Measurements from ENCODE around the gene SIMC1.

SIMC1 gene

GRCh38 chr5:176319827-176320554, 81.8 kb downstream of the SIMC1 start:
- TF ChIP-seq CTCF (IDR thresholded peaks at IDR 0.05; ENCODE audit: insufficient read depth, low read length, poor library complexity, severe bottlenecking): no peak
- no peak for DNase-seq (ENCODE audit: extremely low read depth, insufficient read length)
- Histone ChIP-seq H3K4me3 (replicated peaks; ENCODE audit: low read depth, low read length) (no peak overlapping the region), H3K36me3 (ENCODE audit: control insufficient read depth, insufficient read depth, low read length) (no peaks in the 10 kb centered on the region; the same call in 1 of the 2 replicates), H3K27me3 (replicated peaks; ENCODE audit: control insufficient read depth, insufficient read depth, low read length) (no peaks in the 10 kb centered on the region)

GRCh38 chr5:176320577-176320976, 82.4 kb downstream of the SIMC1 start:
- no peaks in the 10 kb centered on the region for H3K27me3 ChIP-seq (replicated peaks; ENCODE audit: control insufficient read depth, insufficient read depth, low read length)
- no peak overlapping the region for H3K4me3 ChIP-seq (replicated peaks; ENCODE audit: low read depth, low read length)
- no peak for TF ChIP-seq CTCF (IDR thresholded peaks at IDR 0.05; ENCODE audit: insufficient read depth, low read length, poor library complexity, severe bottlenecking)
- no peaks in the 10 kb centered on the region; the same call in 1 of the 2 replicates for H3K36me3 ChIP-seq (ENCODE audit: control insufficient read depth, insufficient read depth, low read length)
- DNase-seq (ENCODE audit: extremely low read depth, insufficient read length): no peak

- no peak overlapping the region for H3K4me3 ChIP-seq (replicated peaks; ENCODE audit: low read depth, low read length)
- DNase-seq (ENCODE audit: extremely low read depth, insufficient read length): no peak
- no peak for TF ChIP-seq CTCF (IDR thresholded peaks at IDR 0.05; ENCODE audit: insufficient read depth, low read length, poor library complexity, severe bottlenecking)
- peaks cover 2% of the 10 kb centered on the region for H3K36me3 ChIP-seq (ENCODE audit: control insufficient read depth, insufficient read depth, low read length)
- H3K27me3 ChIP-seq (replicated peaks; ENCODE audit: control insufficient read depth, insufficient read depth, low read length): no peaks in the 10 kb centered on the region
Observed at GRCh38 chr5:176334031-176334770, 96.0 kb downstream of the SIMC1 start.

GRCh38 chr5:176337913-176338312, 99.7 kb downstream of the SIMC1 start:
- no peak for DNase-seq (ENCODE audit: extremely low read depth, insufficient read length)
- Histone ChIP-seq H3K27me3 (replicated peaks; ENCODE audit: control insufficient read depth, insufficient read depth, low read length) (no peaks in the 10 kb centered on the region), H3K36me3 (ENCODE audit: control insufficient read depth, insufficient read depth, low read length) (peaks cover 2% of the 10 kb centered on the region), H3K4me3 (replicated peaks; ENCODE audit: low read depth, low read length) (no peak overlapping the region)
- TF ChIP-seq CTCF (IDR thresholded peaks at IDR 0.05; ENCODE audit: insufficient read depth, low read length, poor library complexity, severe bottlenecking): no peak

- TF ChIP-seq CTCF (IDR thresholded peaks at IDR 0.05; ENCODE audit: insufficient read depth, low read length, poor library complexity, severe bottlenecking): no peak
- peaks cover 2% of the 10 kb centered on the region for H3K36me3 ChIP-seq (ENCODE audit: control insufficient read depth, insufficient read depth, low read length)
- DNase-seq (ENCODE audit: extremely low read depth, insufficient read length): no peak
- no peaks in the 10 kb centered on the region for H3K27me3 ChIP-seq (replicated peaks; ENCODE audit: control insufficient read depth, insufficient read depth, low read length)
- no peak overlapping the region for H3K4me3 ChIP-seq (replicated peaks; ENCODE audit: low read depth, low read length)
Observed at GRCh38 chr5:176339304-176339703, 101.1 kb downstream of the SIMC1 start.

Data from GM06990 (cell line).